Ovary (tissue), 3 donors: ENCODE results near the gene TENT4B.

Experiments
- CTCF ChIP-seq, 3 donors: fragments of 450-650 bp in 2 of 3; fragments of 200-600 bp in 1 of 3; IDR thresholded peaks; one replicate each; pipeline versions ENCODE4 v1.5.1 to v1.8.0; 2016 to 2022; ENCODE audit warnings: antibody characterized with exemption in 3 of 3, mild to moderate bottlenecking in 1 of 3
- POLR2A ChIP-seq: fragments of 450-650 bp; IDR thresholded peaks from one replicate; pipeline ENCODE4 v1.6.1; 2017; ENCODE audit warnings: antibody characterized with exemption, mild to moderate bottlenecking, moderate library complexity
- donor health status: DM: no; HTN: no; CAD: no.

- TF ChIP-seq CTCF (IDR thresholded peaks at IDR 0.05), result no peak
- TF ChIP-seq POLR2A, result no peak
Measured at GRCh38 chr16:50238314-50238713, 85.2 kb downstream of the TENT4B start.
